GM18951 (cell line): ENCODE results near the gene ALOX5.
A peak's percentile ranks its signal among the peaks of the same experiment; 100 is the strongest.

Experiments
- POLR2A ChIP-seq: IDR thresholded peaks from 4 replicates; pipeline ENCODE4 v1.6.1; 2011; ENCODE audit warnings: mild to moderate bottlenecking; ENCODE audit not compliant: insufficient read length, insufficient read depth; ENCODE audit errors: extremely low read depth
- in situ Hi-C: fragments of 300-500 bp; cut with MboI; formaldehyde crosslinking; loops from one replicate; pipeline ENCODE4 v1.12.0; 2022; ENCODE audit warnings: low sequenced_read_pairs, mixed read lengths, inconsistent platforms; ENCODE audit not compliant: unreplicated experiment

Gene ALOX5

GRCh38 chr10:45368181-45368580, 5.8 kb upstream of the ALOX5 start:
- in situ Hi-C loops = no loop called here
- TF ChIP-seq POLR2A = no peak

- in situ Hi-C loops = no loop called here
Measured at GRCh38 chr10:45370202-45370955, 3.6 kb upstream of the ALOX5 start.

GRCh38 chr10:45371560-45371959, 2.5 kb upstream of the ALOX5 start:
- in situ Hi-C loops = no loop called here
- TF ChIP-seq POLR2A = no peak

More at GRCh38 chr10:45370202-45370955, 3.6 kb upstream of the ALOX5 start:
- no peak for TF ChIP-seq POLR2A

- in situ Hi-C loops = no loop called here
- TF ChIP-seq POLR2A = no peak
Measured at GRCh38 chr10:45372251-45372951, 1.6 kb upstream of the ALOX5 start.

- peak; percentile 50 for TF ChIP-seq POLR2A
- in situ Hi-C loops = no loop called here
Measured at GRCh38 chr10:45373003-45373575, 927 bp upstream of the ALOX5 start.

GRCh38 chr10:45374350-45375052, 485 bp downstream of the ALOX5 start:
- in situ Hi-C loops = no loop called here

GRCh38 chr10:45375101-45375500, 1.1 kb downstream of the ALOX5 start:
- no peak for TF ChIP-seq POLR2A
- in situ Hi-C loops = no loop called here

More at GRCh38 chr10:45374350-45375052, 485 bp downstream of the ALOX5 start:
- TF ChIP-seq POLR2A = no peak

- TF ChIP-seq POLR2A = no peak
- in situ Hi-C loops = no loop called here
Measured at GRCh38 chr10:45375716-45376231, 1.8 kb downstream of the ALOX5 start.

- in situ Hi-C loops = no loop called here
- no peak for TF ChIP-seq POLR2A
Measured at GRCh38 chr10:45376371-45376801, 2.4 kb downstream of the ALOX5 start.

- no peak for TF ChIP-seq POLR2A
- in situ Hi-C loops = no loop called here
Measured at GRCh38 chr10:45377321-45377720, 3.3 kb downstream of the ALOX5 start.

GRCh38 chr10:45377858-45378257, 3.8 kb downstream of the ALOX5 start:
- in situ Hi-C loops = no loop called here

GRCh38 chr10:45378914-45379726, 5.1 kb downstream of the ALOX5 start:
- no peak for TF ChIP-seq POLR2A

More at GRCh38 chr10:45377858-45378257, 3.8 kb downstream of the ALOX5 start:
- TF ChIP-seq POLR2A = no peak

More at GRCh38 chr10:45378914-45379726, 5.1 kb downstream of the ALOX5 start:
- in situ Hi-C loops = no loop called here
